GM23248 (cell line): ENCODE measurements around the gene ZSWIM6.

Source experiments
- EZH2 ChIP-seq: fragments of 200-600 bp; sonication (generic); IDR thresholded peaks from 2 replicates; pipeline ENCODE4 v1.6.1; 2018; ENCODE audit warnings: antibody characterized with exemption, mild to moderate bottlenecking; ENCODE audit not compliant: insufficient read depth, poor library complexity, severe bottlenecking
- EZH2phosphoT487 ChIP-seq: fragments of 200-600 bp; sonication (generic); IDR thresholded peaks from 2 replicates; pipeline ENCODE4 v1.6.1; 2018; ENCODE audit warnings: antibody characterized with exemption, moderate library complexity, mild to moderate bottlenecking, low read depth; ENCODE audit not compliant: insufficient read depth

GRCh38 chr5:61429906-61430305 lies 97.8 kb downstream of the ZSWIM6 start:
- no peak for TF ChIP-seq EZH2
- no peak for TF ChIP-seq EZH2phosphoT487
